HG02759 (cell line): ENCODE results near the gene DUSP18.
"Not testable (repeated sequence)": the region's sequence is repeated elsewhere in the genome, so short reads cannot be mapped to it uniquely, and the experiment has no call there.

Source experiments
- ATAC-seq: cut with Tn5 transposase; IDR thresholded peaks from one replicate; pipeline ENCODE4 v1.9.1; 2021; ENCODE audit warnings: mild to moderate bottlenecking, moderate library complexity; ENCODE audit not compliant: unreplicated experiment

The DUSP18 gene

DNA sequence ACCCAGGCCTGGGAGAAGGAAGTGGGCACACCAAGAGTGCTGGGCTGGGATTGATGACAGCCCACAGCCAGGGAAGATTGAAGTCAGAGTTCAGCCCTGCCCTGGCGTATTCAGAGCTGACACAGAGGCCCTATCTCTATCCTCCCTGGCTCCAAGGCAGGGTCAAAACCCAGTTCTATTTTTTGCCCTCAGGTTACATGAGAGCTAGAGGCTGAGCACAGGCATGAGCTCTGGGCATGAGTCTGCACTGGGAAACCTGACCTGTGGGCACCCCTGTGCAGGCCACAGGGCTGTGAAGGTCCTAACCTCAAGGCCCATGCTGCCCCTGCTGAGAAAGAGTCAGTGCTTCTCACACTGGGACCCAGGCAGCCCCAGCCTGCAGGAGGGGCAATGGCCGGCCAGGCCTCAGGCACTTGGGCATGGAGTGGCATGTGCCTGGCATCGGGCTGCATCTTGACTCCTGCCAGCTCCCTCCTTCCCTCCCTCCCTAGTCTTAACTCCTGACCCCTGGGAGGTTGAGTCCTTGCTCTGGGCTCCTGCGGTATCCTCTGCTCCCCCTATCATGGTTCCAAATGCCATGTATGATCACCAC is 26.7 kb downstream of the DUSP18 start:
- no peak for ATAC-seq

GRCh38 chr22:30640361-30640760 is 27.3 kb downstream of the DUSP18 start:
- ATAC-seq, result no peak

DNA sequence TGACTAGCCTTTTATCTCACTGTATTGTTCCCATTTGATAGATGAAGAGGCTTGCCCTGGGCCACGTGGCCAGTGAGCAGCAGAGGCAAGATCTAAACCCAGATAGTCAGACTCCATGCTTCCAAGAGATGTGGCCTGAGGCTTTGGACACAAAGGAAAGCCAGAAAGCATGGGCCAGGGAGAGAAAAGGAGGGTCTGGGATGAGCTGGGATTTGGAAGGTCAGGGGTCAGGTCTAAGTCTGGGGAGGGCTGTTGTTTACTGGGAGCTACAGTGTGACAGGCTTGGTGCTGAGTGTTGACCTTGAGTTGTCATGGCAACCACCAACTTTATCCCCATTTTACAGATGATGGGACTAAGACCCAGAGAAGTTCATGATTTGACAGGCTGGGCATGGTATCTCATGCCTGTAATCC is 30.0 kb downstream of the DUSP18 start:
- ATAC-seq, result no peak

DNA sequence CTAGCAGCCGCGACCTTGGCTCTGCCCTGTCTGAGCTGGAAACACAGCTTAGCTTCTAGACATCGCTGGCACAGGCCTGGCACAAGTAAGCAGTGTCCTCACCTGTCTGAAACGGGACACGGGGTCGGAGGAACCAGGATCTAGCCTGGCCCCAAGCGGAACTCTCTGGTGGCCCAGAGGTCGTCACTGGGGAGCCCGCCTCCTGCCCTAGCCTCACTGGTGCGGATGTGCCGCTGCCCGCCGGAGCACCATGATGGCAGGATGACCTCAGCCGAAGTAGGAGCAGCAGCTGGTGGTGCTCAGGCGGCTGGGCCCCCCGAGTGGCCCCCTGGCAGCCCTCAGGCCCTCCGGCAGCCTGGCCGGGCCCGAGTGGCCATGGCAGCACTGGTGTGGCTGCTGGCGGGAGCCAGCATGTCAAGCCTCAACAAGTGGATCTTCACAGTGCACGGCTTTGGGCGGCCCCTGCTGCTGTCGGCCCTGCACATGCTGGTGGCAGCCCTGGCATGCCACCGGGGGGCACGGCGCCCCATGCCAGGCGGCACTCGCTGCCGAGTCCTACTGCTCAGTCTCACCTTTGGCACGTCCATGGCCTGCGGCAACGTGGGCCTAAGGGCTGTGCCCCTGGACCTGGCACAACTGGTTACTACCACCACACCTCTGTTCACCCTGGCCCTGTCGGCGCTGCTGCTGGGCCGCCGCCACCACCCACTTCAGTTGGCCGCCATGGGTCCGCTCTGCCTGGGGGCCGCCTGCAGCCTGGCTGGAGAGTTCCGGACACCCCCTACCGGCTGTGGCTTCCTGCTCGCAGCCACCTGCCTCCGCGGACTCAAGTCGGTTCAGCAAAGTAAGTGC is 31.2 kb downstream of the DUSP18 start:
- no peak for ATAC-seq

- ATAC-seq, result peak; percentile 77
Measured at GRCh38 chr22:30635273-30636225, 32.1 kb downstream of the DUSP18 start, which contains the start of gene SLC35E4. Gene SLC35E4, plus strand, starts transcription at chr22:30635781. Its CDS starts 670 bp downstream, at chr22:30636451.

- ATAC-seq, result peak; percentile 61
Measured at GRCh38 chr22:30634471-30635233, 33.0 kb downstream of the DUSP18 start.

DNA sequence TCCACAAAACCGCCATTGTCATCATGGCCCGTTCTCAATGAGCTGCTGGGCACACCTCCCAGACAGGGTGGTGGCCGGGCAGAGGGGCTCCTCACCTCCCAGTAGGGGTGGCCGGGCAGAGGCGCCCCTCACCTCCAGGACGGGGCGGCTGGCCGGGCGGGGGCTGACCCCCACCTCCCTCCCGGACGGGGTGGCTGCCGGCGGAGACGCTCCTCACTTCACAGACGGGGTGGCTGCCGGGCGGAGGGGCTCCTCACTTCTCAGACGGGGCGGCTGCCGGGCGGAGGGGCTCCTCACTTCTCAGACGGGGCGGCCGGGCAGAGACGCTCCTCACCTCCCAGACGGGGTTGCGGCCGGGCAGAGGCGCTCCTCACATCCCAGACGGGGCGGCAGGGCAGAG is 36.2 kb downstream of the DUSP18 start:
- ATAC-seq, result not testable (repeated sequence)

- ATAC-seq, result no peak
Measured at GRCh38 chr22:30628491-30628890, 39.2 kb downstream of the DUSP18 start.

DNA sequence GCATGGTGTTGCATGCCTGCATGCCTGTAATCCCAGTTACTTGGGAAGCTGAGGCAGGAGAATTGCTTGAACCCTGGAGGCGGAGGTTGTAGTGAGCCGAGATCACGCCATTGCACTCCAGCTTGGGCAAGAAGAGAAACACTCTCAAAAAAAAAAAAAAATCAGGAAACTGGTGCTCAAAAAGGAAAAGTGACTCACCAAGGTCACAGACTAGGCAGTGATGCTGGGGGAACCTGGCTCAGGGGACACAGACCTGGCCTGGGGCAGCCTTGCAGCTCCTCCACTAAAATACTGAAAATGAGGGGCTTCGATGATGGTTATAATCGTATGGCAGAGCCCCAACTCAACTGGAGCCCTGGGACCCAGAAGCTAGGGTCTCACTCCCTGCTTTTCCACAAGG is 40.2 kb downstream of the DUSP18 start:
- ATAC-seq, result no peak

DNA sequence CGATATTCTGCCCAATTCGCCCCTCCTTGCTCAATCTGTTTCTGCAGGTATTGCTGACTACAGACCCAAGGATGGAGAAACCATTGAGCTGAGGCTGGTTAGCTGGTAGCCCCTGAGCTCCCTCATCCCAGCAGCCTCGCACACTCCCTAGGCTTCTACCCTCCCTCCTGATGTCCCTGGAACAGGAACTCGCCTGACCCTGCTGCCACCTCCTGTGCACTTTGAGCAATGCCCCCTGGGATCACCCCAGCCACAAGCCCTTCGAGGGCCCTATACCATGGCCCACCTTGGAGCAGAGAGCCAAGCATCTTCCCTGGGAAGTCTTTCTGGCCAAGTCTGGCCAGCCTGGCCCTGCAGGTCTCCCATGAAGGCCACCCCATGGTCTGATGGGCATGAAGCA is 41.3 kb downstream of the DUSP18 start:
- no peak for ATAC-seq

DNA sequence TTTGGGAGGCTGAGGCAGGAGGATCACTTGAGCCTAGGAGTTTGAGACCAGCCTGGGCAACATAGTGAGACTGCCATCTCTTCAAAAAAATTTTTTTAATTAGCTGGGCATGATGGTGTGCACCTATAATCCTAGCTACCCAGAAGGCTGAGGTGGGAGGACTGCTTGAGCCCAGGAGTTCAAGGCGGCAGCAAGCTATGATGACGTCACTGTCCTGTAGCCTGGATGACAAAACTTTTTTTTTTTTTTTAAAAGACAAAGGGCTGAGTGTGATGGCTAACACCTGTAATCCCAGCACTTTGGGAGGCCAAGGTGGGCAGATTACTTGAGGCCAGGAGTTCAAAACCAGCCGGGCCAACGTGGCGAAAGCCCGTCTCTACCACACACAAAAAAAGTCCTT is 47.8 kb downstream of the DUSP18 start:
- ATAC-seq, result not testable (repeated sequence)

DNA sequence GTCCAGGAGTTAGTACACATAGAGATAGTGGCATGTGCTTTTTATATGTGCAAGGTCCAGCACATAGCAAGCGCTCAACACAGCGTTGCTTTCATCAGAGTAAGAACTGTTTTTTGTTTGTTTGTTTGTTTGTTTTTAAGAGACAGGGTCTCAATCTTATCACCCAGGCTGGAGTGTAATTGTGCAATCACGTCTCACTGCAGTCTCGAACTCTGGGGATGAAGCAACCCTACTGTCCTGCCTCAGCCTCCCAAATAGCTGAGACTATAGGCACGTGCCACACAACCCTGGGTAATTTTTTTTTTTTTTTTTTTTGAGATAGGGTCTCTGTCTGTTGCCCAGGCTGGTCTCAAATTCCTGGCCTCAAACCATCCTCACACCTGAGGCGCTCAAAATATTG is 49.9 kb downstream of the DUSP18 start:
- ATAC-seq, result no peak

DNA sequence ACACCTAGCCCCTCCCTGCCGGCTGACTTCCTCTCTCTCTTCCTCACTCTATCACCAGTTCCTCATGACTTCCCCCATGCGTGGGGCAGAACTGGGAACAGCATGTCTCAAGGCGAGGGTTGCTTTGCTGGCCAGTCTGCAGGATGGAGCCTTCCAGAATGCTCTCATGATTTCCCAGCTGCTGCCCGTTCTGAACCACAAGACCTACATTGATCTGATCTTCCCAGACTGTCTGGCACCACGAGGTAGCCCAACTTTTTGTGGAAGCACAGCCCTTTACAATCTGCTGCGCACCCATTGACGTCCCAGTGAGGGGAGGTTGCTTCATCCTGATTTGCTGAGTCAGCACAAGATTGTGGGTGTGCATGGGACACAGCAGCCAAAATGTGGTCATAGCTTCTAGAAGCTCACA is 52.1 kb downstream of the DUSP18 start:
- ATAC-seq, result no peak

- ATAC-seq, result no peak
Measured at GRCh38 chr22:30614879-30615278, 52.8 kb downstream of the DUSP18 start.

GRCh38 chr22:30614268-30614667 is 53.4 kb downstream of the DUSP18 start:
- no peak for ATAC-seq

DNA sequence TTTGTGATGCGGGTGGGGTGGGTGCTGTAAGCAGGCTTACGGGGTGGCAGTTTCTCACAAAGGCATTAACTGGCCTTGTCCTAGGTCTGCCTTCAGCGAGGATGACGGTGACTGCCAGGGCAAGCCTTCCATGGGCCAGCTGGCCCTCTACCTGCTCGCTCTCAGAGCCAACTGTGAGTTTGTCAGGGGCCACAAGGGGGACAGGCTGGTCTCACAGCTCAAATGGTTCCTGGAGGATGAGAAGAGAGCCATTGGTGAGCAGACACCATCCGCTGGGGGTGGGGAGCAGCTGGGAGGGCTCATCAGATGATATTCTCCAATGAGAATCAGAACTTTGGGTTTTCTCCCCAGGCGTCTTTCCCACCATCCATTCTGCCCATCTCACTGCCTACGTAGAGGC is 54.9 kb downstream of the DUSP18 start:
- ATAC-seq, result no peak
